Mesendoderm (in vitro differentiated cells): ENCODE results near the gene MARCHF10.
"Not testable (repeated sequence)": the region's sequence is repeated elsewhere in the genome, so short reads cannot be mapped to it uniquely, and the experiment has no call there.

Experiments used
- DNase-seq: peaks from one replicate; pipeline ENCODE4 v3.0.0; 2013
- H2AK5ac ChIP-seq: 2 replicates; pipeline ENCODE4 v1.6.1; 2013; ENCODE audit warnings: low read length, inconsistent platforms
- H2BK120ac ChIP-seq: 2 replicates; pipeline ENCODE4 v1.6.1; 2013; ENCODE audit warnings: low read depth, mild to moderate bottlenecking, low read length, moderate library complexity, mixed read lengths
- H2BK15ac ChIP-seq: replicated peaks from 2 replicates; pipeline ENCODE4 v1.6.1; 2013; ENCODE audit warnings: low read depth, mild to moderate bottlenecking, moderate library complexity
- H2BK5ac ChIP-seq: 2 replicates; pipeline ENCODE4 v1.6.1; 2013; ENCODE audit warnings: low read length, inconsistent platforms
- H3K18ac ChIP-seq: 2 replicates; pipeline ENCODE4 v1.6.1; 2013; ENCODE audit warnings: mild to moderate bottlenecking, low read length, mixed read lengths
- H3K23ac ChIP-seq: one replicate; pipeline ENCODE4 v1.6.1; 2013; ENCODE audit warnings: low read length
- H3K27ac ChIP-seq: 2 replicates; pipeline ENCODE4 v1.5.1; 2013; ENCODE audit warnings: low read depth, mild to moderate bottlenecking, inconsistent platforms, low read length, moderate library complexity
- H3K27me3 ChIP-seq: 2 replicates; pipeline ENCODE4 v1.6.1; 2013; ENCODE audit warnings: low read length, control low read depth, mild to moderate bottlenecking, inconsistent platforms; ENCODE audit not compliant: insufficient read depth, poor library complexity
- H3K36me3 ChIP-seq: 2 replicates; pipeline ENCODE4 v1.6.1; 2013; ENCODE audit warnings: low read length, inconsistent platforms; ENCODE audit not compliant: control insufficient read depth, insufficient read depth
- H3K4ac ChIP-seq: one replicate; pipeline ENCODE4 v1.6.1; 2013; ENCODE audit warnings: low read depth, mild to moderate bottlenecking, low read length, moderate library complexity
- H3K4me1 ChIP-seq: 2 replicates; pipeline ENCODE4 v1.6.1; 2013; ENCODE audit warnings: low read depth, low read length, inconsistent platforms; ENCODE audit not compliant: control insufficient read depth
- H3K4me2 ChIP-seq: 2 replicates; pipeline ENCODE4 v1.6.1; 2013; ENCODE audit warnings: low read length
- H3K4me3 ChIP-seq: 2 replicates; pipeline ENCODE4 v1.5.1; 2013; ENCODE audit warnings: mild to moderate bottlenecking, low read length
- H3K56ac ChIP-seq: one replicate; pipeline ENCODE4 v1.6.1; 2013; ENCODE audit warnings: low read length
- H3K79me1 ChIP-seq: 2 replicates; pipeline ENCODE4 v1.6.1; 2013; ENCODE audit warnings: low read length, inconsistent platforms
- H3K79me2 ChIP-seq: 2 replicates; pipeline ENCODE4 v1.6.1; 2013; ENCODE audit warnings: mild to moderate bottlenecking, low read length; ENCODE audit not compliant: control insufficient read depth, insufficient read depth
- H3K9ac ChIP-seq: 2 replicates; pipeline ENCODE4 v1.6.1; 2013; ENCODE audit warnings: low read length, inconsistent platforms
- H4K5ac ChIP-seq: one replicate; pipeline ENCODE4 v1.6.1; 2013; ENCODE audit warnings: low read length
- H4K8ac ChIP-seq: one replicate; pipeline ENCODE4 v1.6.1; 2013; ENCODE audit warnings: low read depth, mild to moderate bottlenecking, control low read depth, low read length, moderate library complexity
- WGBS: extraction: QIAGEN DNeasy Blood & Tissue Kit; methylation state at CpG from one replicate; pipeline ENCODE4 v1.1.7; 2013; ENCODE audit warnings: low lambda C conversion rate, missing lambda C conversion rate; ENCODE audit not compliant: insufficient coverage; ENCODE audit errors: extremely low coverage; 5-methylcytosine and 5-hydroxymethylcytosine counted together

The MARCHF10 gene

GRCh38 chr17:62701706-62702085, 106.4 kb downstream of the MARCHF10 start:
- H3K79me1 ChIP-seq, result no peaks in the 10 kb centered on the region
- no peak overlapping the region for H2AK5ac ChIP-seq
- H3K56ac ChIP-seq, result no peak overlapping the region
- H3K27ac ChIP-seq, result no peak overlapping the region
- H3K27me3 ChIP-seq, result no peaks in the 10 kb centered on the region
- no peak overlapping the region for H2BK15ac ChIP-seq
- no peaks in the 10 kb centered on the region for H3K36me3 ChIP-seq
- WGBS, result no CpG with 5 or more reads among the region's 8 CpGs
- no peak overlapping the region for H3K9ac ChIP-seq
- no peak overlapping the region for H4K8ac ChIP-seq
- no peak overlapping the region for H2BK120ac ChIP-seq
- H3K4me3 ChIP-seq, result no peak overlapping the region
- H3K4me2 ChIP-seq, result no peak overlapping the region
- H4K5ac ChIP-seq, result no peak overlapping the region
- H3K4ac ChIP-seq, result no peak overlapping the region
- H2BK5ac ChIP-seq, result no peak overlapping the region
- no peak for DNase-seq
- no peak overlapping the region for H3K18ac ChIP-seq
- H3K79me2 ChIP-seq, result no peaks in the 10 kb centered on the region
- no peak overlapping the region for H3K23ac ChIP-seq
- peaks cover 11% of the 10 kb centered on the region for H3K4me1 ChIP-seq

GRCh38 chr17:62700964-62701705, 107.0 kb downstream of the MARCHF10 start:
- H3K4me2 ChIP-seq, result no peak overlapping the region
- no peak overlapping the region for H2BK5ac ChIP-seq
- H3K27me3 ChIP-seq, result no peaks in the 10 kb centered on the region
- no peak for DNase-seq
- WGBS, result no CpG with 5 or more reads among the region's 12 CpGs
- no peak overlapping the region for H4K8ac ChIP-seq
- no peaks in the 10 kb centered on the region for H3K79me1 ChIP-seq
- H4K5ac ChIP-seq, result no peak overlapping the region
- no peak overlapping the region for H3K18ac ChIP-seq
- no peak overlapping the region for H3K4me3 ChIP-seq
- no peak overlapping the region for H3K27ac ChIP-seq
- peaks cover 6% of the 10 kb centered on the region for H3K4me1 ChIP-seq
- no peak overlapping the region for H3K9ac ChIP-seq
- no peaks in the 10 kb centered on the region for H3K36me3 ChIP-seq
- no peak overlapping the region for H2BK15ac ChIP-seq
- no peak overlapping the region for H2BK120ac ChIP-seq
- H3K4ac ChIP-seq, result no peak overlapping the region
- H2AK5ac ChIP-seq, result no peak overlapping the region
- no peak overlapping the region for H3K56ac ChIP-seq
- no peaks in the 10 kb centered on the region for H3K79me2 ChIP-seq
- H3K23ac ChIP-seq, result no peak overlapping the region

GRCh38 chr17:62698459-62698858, 109.7 kb downstream of the MARCHF10 start:
- H3K4me2 ChIP-seq, DNase-seq: not testable (repeated sequence)
- WGBS, result no CpG with 5 or more reads among the region's 11 CpGs

DNA sequence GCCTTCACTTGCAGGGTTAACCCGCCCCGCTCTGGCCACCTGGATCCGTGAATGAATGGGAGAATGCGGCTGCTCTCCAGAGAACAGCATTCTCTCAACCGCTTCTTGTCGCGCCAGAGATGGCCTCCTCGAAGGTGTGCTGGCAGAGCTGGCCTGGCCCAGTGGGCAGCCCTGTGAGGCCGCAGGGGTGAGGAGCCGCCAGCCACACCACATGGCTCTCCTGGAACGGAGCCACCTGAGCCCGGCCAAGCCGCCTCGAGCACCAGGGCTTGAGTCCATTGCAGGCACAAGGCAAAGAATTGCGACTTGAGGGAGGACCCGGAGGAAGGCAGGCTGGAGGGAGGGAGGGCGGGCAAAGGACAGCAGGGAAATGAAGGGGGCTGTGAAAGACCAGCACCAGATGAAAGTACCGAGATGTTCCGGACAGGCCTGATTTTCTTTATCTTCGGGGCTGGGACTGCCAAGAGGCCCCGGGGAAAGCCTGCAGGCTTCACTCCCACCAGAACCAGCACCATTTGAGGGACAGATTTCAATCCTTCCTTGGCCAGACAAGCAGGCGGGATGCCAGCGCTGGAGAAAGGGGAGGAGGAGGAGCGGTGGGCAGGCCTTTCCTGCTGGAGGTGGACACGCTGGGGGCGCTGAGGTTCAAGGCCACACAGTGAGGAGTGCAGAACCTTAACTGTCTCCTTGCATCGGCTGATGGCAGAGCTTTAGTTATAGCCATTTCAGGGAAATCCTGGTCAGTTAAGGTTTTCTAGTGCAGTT, 111.2 kb downstream of the MARCHF10 start:
- no peak overlapping the region for H2BK5ac ChIP-seq
- WGBS, result no CpG with 5 or more reads among the region's 27 CpGs
- H2BK120ac ChIP-seq, result no peak overlapping the region
- no peak overlapping the region for H3K56ac ChIP-seq
- H3K4ac ChIP-seq, result no peak overlapping the region
- no peaks in the 10 kb centered on the region for H3K4me1 ChIP-seq
- no peak overlapping the region for H2AK5ac ChIP-seq
- no peak overlapping the region for H3K27ac ChIP-seq
- DNase-seq, result no peak
- no peak overlapping the region for H2BK15ac ChIP-seq
- H3K18ac ChIP-seq, result no peak overlapping the region
- H3K4me2 ChIP-seq, result no peak overlapping the region
- H3K79me1 ChIP-seq, result no peaks in the 10 kb centered on the region
- no peaks in the 10 kb centered on the region for H3K27me3 ChIP-seq
- no peak overlapping the region for H4K5ac ChIP-seq
- no peak overlapping the region for H3K23ac ChIP-seq
- no peaks in the 10 kb centered on the region for H3K36me3 ChIP-seq
- no peaks in the 10 kb centered on the region for H3K79me2 ChIP-seq
- H3K4me3 ChIP-seq, result no peak overlapping the region
- H3K9ac ChIP-seq, result no peak overlapping the region
- no peak overlapping the region for H4K8ac ChIP-seq

More at GRCh38 chr17:62698459-62698858, 109.7 kb downstream of the MARCHF10 start:
- H4K8ac ChIP-seq, H3K4ac ChIP-seq, H3K27me3 ChIP-seq, H3K79me1 ChIP-seq, H2AK5ac ChIP-seq, H3K56ac ChIP-seq, H2BK15ac ChIP-seq, H2BK5ac ChIP-seq, H3K27ac ChIP-seq, H3K4me1 ChIP-seq, H3K79me2 ChIP-seq, H4K5ac ChIP-seq, H2BK120ac ChIP-seq, H3K18ac ChIP-seq, H3K23ac ChIP-seq, H3K9ac ChIP-seq, H3K4me3 ChIP-seq, H3K36me3 ChIP-seq: not testable (repeated sequence)

- DNase-seq, result no peak
- H3K4ac ChIP-seq, result no peak overlapping the region
- H2BK15ac ChIP-seq, result no peak overlapping the region
- H4K8ac ChIP-seq, result no peak overlapping the region
- H3K4me3 ChIP-seq, result no peak overlapping the region
- H3K79me1 ChIP-seq, result no peaks in the 10 kb centered on the region
- no peak overlapping the region for H3K27ac ChIP-seq
- H3K18ac ChIP-seq, result no peak overlapping the region
- no peak overlapping the region for H2BK5ac ChIP-seq
- peaks cover under 1% of the 10 kb centered on the region for H3K36me3 ChIP-seq
- no peak overlapping the region for H3K23ac ChIP-seq
- H2BK120ac ChIP-seq, result no peak overlapping the region
- H4K5ac ChIP-seq, result no peak overlapping the region
- H3K4me1 ChIP-seq, result no peaks in the 10 kb centered on the region
- H3K9ac ChIP-seq, result no peak overlapping the region
- H3K27me3 ChIP-seq, result no peaks in the 10 kb centered on the region
- WGBS, result no CpG with 5 or more reads among the region's 10 CpGs
- no peaks in the 10 kb centered on the region for H3K79me2 ChIP-seq
- H3K4me2 ChIP-seq, result no peak overlapping the region
- H3K56ac ChIP-seq, result no peak overlapping the region
- H2AK5ac ChIP-seq, result no peak overlapping the region
Observed at GRCh38 chr17:62696256-62696655, 111.9 kb downstream of the MARCHF10 start.
